ENCODE measurements around the gene DOLK. TPM values are rescaled to one million over a fixed set of nuclear protein-coding genes. Genes with fewer than 3 reads are reported as not detected.
"Not testable (repeated sequence)": the region's sequence is repeated elsewhere in the genome, so short reads cannot be mapped to it uniquely, and the experiment has no call there.

The DOLK gene
- total RNA-seq, 2 experiments from 2014 or later = 7.7 to 11.1 TPM

- H3K27me3 Mint-ChIP-seq; ATAC-seq; H3K4me3 Mint-ChIP-seq; H3K9me3 Mint-ChIP-seq (ENCODE audit: low read depth); H3K36me3 Mint-ChIP-seq; CTCF ChIA-PET; DNase-seq: not testable (repeated sequence)
- Mint-ChIP-seq H3K27ac (peak overlapping the region; percentile 49), H3K4me1 (peaks cover 25% of the 10 kb centered on the region)
Observed at GRCh38 chr9:128944966-128945365, 2.4 kb downstream of the DOLK start.

DNA sequence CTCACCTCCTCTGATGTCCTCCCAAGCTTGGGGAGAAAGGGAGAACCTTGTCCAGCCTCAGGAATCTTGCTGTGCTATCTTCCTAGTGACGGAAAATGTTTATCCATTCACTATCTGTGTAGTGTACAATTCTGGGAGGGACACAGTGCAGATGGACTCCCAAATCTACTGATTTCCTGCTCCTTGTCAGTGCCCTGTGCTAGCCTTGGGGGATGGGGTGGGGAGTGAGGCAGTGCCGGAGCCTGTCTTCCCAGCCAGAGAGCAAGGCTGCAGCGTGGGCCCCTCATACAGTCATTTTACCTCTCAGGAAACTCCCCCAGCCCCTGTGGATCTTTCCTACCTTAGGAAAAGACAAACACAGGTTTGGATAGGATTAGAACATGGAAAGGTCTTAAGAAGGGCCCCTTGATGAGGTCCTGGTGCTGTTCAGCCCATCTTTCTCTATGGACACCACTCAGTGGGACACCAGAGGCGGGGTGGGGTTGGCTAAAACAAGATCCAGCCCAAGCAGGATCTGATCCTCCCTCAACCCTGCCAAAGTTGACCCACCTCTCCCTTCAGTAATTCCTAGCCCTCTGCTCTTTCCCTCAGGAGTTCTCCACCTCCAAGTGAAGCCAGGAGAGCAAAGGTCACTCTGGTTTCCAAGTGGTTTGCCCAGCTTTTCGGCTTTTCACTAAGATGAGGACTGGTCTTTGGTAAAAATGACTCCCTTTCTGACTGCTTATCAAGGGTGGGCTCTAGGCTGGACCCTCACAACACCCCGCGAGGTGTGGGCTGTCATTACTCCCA is 3.4 kb downstream of the DOLK start:
- no peaks in the 10 kb centered on the region for H3K27me3 Mint-ChIP-seq
- H3K4me1 Mint-ChIP-seq = peaks cover 23% of the 10 kb centered on the region
- ATAC-seq = no peak
- no peak overlapping the region for H3K4me3 Mint-ChIP-seq
- CTCF ChIA-PET = interaction anchor here (1.5 to 1.9 kb wide), 2 partner anchors 16 to 42 kb away, joined by 3 to 9 read pairs; no protein-coding TSS in a partner anchor
- H3K27ac Mint-ChIP-seq = no peak overlapping the region
- peaks cover 2% of the 10 kb centered on the region for H3K36me3 Mint-ChIP-seq
- DNase-seq = no peak
- H3K9me3 Mint-ChIP-seq (ENCODE audit: low read depth) = no peaks in the 10 kb centered on the region

DNA sequence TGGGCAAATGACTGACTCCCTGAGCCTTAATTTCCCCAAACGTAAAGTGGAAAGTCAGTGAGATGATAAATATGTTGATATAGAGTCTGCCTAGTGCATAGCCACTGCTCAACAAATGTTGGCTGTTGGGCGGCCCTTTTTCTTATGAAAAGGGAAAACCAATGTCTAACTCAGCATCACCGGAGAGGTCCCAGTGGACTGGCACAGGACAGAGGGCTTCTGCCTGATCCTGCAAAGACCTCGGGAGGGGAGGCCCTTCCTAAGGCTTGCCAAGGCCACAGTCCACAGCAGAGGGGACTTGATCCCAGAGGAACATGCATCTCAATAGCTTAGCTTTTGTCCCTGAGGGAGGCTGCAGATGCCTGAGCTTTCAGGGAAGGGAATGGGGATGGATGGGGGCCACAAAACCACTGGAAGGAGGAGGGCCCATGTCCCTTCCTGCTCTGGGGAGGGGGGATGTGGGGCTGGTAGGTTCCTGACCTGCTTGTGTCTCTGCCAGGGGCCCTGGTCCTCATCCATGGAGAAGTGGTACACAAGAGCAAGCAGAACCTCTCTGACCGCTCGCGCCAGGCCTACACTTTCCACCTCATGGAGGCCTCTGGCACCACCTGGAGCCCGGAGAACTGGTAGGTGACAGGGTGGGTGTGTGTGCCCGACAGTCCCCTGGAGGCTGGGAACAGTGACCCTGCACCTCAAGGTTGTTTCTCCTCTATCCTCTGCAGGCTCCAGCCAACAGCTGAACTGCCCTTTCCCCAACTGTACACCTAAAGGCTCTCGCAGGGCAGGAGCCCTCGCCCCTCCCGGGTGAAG is 6.3 kb downstream of the DOLK start:
- CTCF ChIA-PET = no interaction called here
- Mint-ChIP-seq H3K27me3 (no peaks in the 10 kb centered on the region), H3K9me3 (ENCODE audit: low read depth) (no peaks in the 10 kb centered on the region)

GRCh38 chr9:128940271-128940921 is 7.0 kb downstream of the DOLK start:
- H3K4me3 Mint-ChIP-seq = no peak overlapping the region
- CTCF ChIA-PET = no interaction called here

More for the DNA sequence above, 6.3 kb downstream of the DOLK start:
- no peak for ATAC-seq
- no peak overlapping the region for H3K27ac Mint-ChIP-seq
- peaks cover 8% of the 10 kb centered on the region for H3K4me1 Mint-ChIP-seq
- H3K36me3 Mint-ChIP-seq = no peaks in the 10 kb centered on the region
- no peak for DNase-seq
- H3K4me3 Mint-ChIP-seq = no peak overlapping the region

DNA sequence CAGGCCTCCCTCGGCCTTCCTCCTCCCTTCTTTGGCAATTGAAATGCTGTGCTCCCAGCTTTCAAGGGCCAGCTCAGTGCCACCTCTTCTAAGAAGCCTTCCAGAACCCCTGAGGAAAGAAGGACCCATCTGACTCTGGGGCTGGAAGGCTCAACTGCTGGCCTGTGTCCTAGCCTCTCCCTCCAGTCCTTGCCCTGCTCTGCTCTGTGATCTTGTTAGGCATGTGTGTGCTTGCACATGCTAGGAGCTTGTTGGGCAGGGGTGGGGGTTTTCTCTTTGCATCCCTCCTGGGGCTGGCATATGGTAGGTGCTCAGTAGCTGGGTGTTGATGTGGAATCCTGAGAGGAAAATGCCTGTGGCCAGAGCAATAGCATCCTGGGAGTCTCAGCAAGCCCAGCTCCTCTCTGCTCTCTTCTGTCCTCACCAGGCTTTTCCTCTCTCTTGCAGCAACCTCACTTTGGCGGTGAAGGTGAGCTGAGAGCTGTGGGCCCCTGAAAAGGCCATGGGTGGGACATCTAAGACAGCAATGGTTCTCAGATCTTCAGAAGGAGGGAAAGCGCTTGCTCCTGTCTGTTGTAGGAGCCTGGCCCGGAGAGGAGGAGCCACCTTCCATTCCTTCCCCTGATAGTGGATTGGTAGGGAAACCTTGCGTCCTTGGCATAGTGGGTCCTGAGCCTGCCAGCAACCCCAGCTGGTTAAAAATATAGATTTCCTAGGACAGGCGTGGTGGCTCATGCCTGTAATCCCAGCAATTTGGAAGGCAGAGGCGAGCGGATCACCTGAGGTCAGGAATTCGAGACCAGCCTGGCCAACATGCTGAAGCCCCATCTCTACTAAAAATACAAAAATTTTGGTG is 9.9 kb downstream of the DOLK start:
- H3K9me3 Mint-ChIP-seq (ENCODE audit: low read depth) = no peaks in the 10 kb centered on the region
- H3K36me3 Mint-ChIP-seq = no peaks in the 10 kb centered on the region
- H3K27me3 Mint-ChIP-seq = no peaks in the 10 kb centered on the region
- H3K4me1 Mint-ChIP-seq = no peaks in the 10 kb centered on the region
- H3K4me3 Mint-ChIP-seq = no peak overlapping the region
- CTCF ChIA-PET = interaction anchor here (0.6 to 3.1 kb wide), 3 partner anchors 9 to 355 kb away, joined by 3 to 18 read pairs (median 3); no protein-coding TSS in a partner anchor
- ATAC-seq = no peak
- DNase-seq = no peak
- H3K27ac Mint-ChIP-seq = no peak overlapping the region

More at GRCh38 chr9:128940271-128940921, 7.0 kb downstream of the DOLK start:
- Mint-ChIP-seq H3K9me3 (ENCODE audit: low read depth) (no peaks in the 10 kb centered on the region), H3K27me3 (no peaks in the 10 kb centered on the region), H3K36me3 (no peaks in the 10 kb centered on the region), H3K4me1 (peaks cover under 1% of the 10 kb centered on the region), H3K27ac (no peak overlapping the region)
- ATAC-seq = no peak
- DNase-seq = no peak

DNA sequence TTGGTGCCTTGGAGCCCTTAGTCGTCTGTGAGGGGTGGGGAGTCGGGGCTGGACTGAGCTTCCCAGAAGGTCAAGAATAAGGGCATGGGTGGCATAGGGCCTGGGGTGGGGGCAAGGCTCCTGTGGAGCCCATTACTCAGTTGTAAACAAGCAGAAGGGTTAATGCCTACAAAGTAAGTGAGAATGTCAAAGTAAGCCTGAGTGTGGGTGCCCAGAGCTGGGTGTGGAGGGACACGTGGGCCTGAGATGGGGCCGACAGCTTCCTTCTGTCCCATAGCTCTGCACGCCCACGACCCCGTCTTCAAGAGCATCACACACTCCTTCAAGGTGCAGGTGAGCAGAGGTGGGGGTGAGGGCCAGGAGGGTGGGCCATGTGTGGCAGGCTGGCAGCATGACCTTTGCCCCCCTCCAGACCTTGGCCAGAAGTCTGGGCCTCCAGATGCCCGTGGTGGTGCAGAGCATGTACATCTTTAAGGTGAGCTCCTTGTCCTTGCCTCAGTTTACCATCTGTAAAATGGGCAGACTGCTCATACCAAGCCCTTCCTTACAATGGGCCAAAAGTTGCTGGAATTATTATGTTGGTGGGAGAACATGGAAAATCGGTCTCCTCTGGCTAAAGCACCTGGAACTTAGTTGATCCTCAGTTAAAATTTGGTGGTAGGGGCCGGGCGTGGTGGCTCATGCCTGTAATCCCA is 11.1 kb downstream of the DOLK start:
- CTCF ChIA-PET = interaction anchor here (0.6 to 3.1 kb wide), 6 partner anchors 8 to 353 kb away, joined by 3 to 18 read pairs (median 3); no protein-coding TSS in a partner anchor
- DNase-seq (no peak), ATAC-seq (no peak)
- H3K4me3 Mint-ChIP-seq = no peak overlapping the region
- no peak overlapping the region for H3K27ac Mint-ChIP-seq
- H3K9me3 Mint-ChIP-seq (ENCODE audit: low read depth) = no peaks in the 10 kb centered on the region
- H3K36me3 Mint-ChIP-seq = no peaks in the 10 kb centered on the region
- H3K4me1 Mint-ChIP-seq = no peaks in the 10 kb centered on the region
- H3K27me3 Mint-ChIP-seq = no peaks in the 10 kb centered on the region

DNA sequence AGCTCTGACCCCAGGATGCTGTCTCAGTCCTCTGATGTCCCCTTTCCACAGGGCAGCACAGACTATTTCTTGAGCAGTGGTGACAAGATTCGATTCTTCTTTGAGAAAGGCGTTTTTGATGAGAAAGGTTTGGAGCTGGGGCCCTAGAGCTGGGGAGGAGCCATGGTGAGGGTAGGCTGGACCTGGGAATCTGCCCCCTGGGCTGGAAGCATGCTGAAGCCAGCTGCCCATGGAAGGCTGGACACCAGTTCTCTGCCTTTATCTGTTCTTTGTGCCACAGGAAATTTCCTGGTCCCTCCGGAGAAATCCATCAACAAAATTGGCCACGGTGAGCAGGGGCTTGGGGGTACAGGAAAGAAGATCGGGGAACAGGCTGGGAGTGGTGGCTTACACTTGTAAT is 13.7 kb downstream of the DOLK start:
- Mint-ChIP-seq H3K27ac (no peak overlapping the region), H3K9me3 (ENCODE audit: low read depth) (no peaks in the 10 kb centered on the region), H3K27me3 (no peaks in the 10 kb centered on the region), H3K4me3 (no peak overlapping the region), H3K4me1 (peaks cover 3% of the 10 kb centered on the region), H3K36me3 (no peaks in the 10 kb centered on the region)
- no peak for ATAC-seq
- no peak for DNase-seq
- CTCF ChIA-PET = no interaction called here

GRCh38 chr9:128929560-128929959 is 17.8 kb downstream of the DOLK start:
- Mint-ChIP-seq H3K9me3 (ENCODE audit: low read depth) (no peaks in the 10 kb centered on the region), H3K4me3 (no peak overlapping the region), H3K4me1 (peaks cover 12% of the 10 kb centered on the region), H3K36me3 (no peaks in the 10 kb centered on the region), H3K27ac (no peak overlapping the region), H3K27me3 (no peaks in the 10 kb centered on the region)
- CTCF ChIA-PET = interaction anchor here (1.3 to 8.4 kb wide), 8 partner anchors 8 to 112 kb away, joined by 3 to 162 read pairs (median 15); partner anchors contain the start of genes ENDOG, KYAT1, LRRC8A and PHYHD1
- DNase-seq = no peak
- ATAC-seq = no peak

GRCh38 chr9:128928624-128929023 is 18.8 kb downstream of the DOLK start:
- Mint-ChIP-seq H3K4me3 (no peak overlapping the region), H3K9me3 (ENCODE audit: low read depth) (no peaks in the 10 kb centered on the region), H3K27ac (no peak overlapping the region), H3K4me1 (peaks cover 12% of the 10 kb centered on the region), H3K36me3 (no peaks in the 10 kb centered on the region), H3K27me3 (no peaks in the 10 kb centered on the region)
- ATAC-seq = no peak
- CTCF ChIA-PET = interaction anchor here (0.8 to 8.4 kb wide), 30 partner anchors 7 to 729 kb away, joined by 3 to 162 read pairs (median 5); partner anchors contain the start of genes ENDOG, KYAT1, LRRC8A and SPOUT1
- no peak for DNase-seq

- CTCF ChIA-PET = interaction anchor here (0.9 to 8.4 kb wide), 32 partner anchors 8 to 728 kb away, joined by 3 to 162 read pairs (median 4); partner anchors contain the start of genes ENDOG, KYAT1, LRRC8A and SPOUT1
- no peaks in the 10 kb centered on the region for H3K9me3 Mint-ChIP-seq (ENCODE audit: low read depth)
- ATAC-seq (peak; percentile 77), DNase-seq (peak; percentile 61)
- no peaks in the 10 kb centered on the region for H3K27me3 Mint-ChIP-seq
- no peak overlapping the region for H3K4me3 Mint-ChIP-seq
- H3K36me3 Mint-ChIP-seq = no peaks in the 10 kb centered on the region
- peaks cover 12% of the 10 kb centered on the region for H3K4me1 Mint-ChIP-seq
- no peak overlapping the region for H3K27ac Mint-ChIP-seq
Observed at GRCh38 chr9:128927731-128928411, 19.5 kb downstream of the DOLK start.

DNA sequence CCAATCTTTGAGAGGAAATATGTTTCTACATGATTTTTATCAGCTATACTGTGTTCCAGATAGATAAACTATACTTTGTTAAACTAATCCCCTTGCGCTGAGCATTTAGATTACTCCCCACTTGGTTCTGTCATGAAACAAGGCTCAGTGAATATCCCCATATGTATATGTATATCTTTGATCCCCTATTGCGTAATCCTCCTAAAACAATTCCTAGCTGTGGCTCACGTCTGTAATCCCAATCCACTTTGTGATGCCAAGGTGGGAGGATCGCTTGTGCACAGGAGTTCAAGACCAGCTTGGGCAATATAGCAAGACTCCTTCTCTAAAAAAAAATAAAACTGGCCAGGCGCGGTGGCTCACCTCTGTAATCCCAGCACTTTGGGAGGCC is 23.9 kb downstream of the DOLK start:
- peaks cover 13% of the 10 kb centered on the region for H3K4me1 Mint-ChIP-seq
- H3K27ac Mint-ChIP-seq = no peak overlapping the region
- DNase-seq (no peak), ATAC-seq (no peak)
- CTCF ChIA-PET = interaction anchor here (1.4 to 8.4 kb wide), 2 partner anchors 21 to 60 kb away, joined by 5 to 162 read pairs; no protein-coding TSS in a partner anchor
- no peaks in the 10 kb centered on the region for H3K36me3 Mint-ChIP-seq
- no peaks in the 10 kb centered on the region for H3K9me3 Mint-ChIP-seq (ENCODE audit: low read depth)
- no peaks in the 10 kb centered on the region for H3K27me3 Mint-ChIP-seq
- H3K4me3 Mint-ChIP-seq = no peak overlapping the region
